HG02588 (cell line): ENCODE results near the gene TAS2R3.

Source experiments
- ATAC-seq: cut with Tn5 transposase; IDR thresholded peaks from one replicate; pipeline ENCODE4 v1.9.1; 2021; ENCODE audit warnings: mild to moderate bottlenecking, moderate library complexity; ENCODE audit not compliant: unreplicated experiment

TAS2R3 gene

DNA sequence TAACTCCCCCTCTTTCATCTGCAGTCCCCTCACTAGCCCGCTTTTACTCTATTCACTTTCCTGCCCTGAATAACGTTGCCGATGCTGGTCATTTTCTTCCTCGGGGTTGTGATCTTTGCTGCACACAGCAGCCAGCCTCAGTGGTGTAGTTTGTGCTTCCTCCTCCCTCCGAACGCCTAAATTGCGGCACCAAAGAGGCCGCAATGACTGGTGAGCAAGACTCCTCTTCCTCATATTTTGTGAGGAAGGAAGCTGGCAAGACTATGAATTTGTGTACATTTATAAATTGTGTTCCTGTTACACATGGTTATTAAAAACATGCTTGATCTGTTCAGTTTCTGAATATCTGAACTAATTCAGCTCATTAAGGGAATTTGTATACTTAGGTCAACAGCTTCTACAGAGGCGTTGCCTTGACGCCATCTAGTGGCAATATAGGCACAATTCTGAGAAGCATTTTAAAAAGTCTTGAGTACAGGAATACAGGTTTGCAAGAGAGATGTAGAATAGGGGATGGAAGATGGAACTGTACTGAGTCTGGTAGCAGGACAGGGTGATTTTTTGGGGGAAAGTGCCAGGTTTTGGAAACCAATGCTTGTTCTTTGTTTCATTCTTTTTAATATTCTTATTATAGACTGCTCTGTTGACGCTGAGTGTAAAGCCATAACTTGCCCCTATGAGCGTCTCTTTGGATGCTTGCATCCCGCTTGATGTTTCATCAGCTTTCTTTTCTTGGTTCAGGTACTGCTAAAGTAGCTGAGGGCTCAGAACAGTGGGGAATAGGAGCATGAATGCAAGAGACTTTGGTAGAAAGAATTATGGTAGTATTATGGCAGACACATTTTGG lies 22.0 kb downstream of the TAS2R3 start:
- no peak for ATAC-seq

DNA sequence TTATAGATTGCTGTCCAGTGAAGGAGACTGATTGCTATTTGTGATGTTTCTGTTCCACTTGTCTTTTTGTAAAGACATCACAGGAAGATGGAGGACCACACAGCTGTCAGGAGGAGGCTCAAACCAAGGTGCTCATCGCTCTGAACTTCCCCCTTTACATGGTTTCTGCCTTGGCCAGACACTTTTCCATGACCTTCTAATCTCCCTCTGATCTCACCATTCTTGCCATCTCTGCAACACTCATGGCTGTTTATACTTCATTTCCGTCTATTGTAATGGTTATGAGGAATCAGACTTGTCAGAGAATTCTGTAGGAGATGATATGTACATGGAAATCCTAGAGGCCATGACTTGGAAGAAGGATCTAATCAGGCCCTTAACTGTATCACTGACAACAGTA lies 24.4 kb downstream of the TAS2R3 start:
- no peak for ATAC-seq

DNA sequence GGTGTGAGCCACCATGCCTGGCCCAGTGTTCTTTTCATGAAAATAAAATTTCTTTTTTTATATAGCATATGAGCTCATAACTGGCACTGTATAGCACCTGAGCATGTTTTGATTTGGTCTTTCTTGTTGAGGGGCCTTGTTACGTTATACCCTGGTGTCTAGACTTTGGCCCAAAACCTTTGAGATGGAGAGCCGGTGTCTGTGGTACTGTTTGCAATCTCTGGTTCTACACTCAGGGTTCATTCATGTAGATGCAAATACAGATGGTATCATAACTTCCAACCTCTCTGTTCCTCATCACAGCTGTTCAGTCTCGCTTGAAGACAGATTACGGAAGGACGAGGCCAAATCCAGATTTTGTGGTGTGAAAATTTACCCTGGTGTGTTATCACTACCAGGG lies 26.0 kb downstream of the TAS2R3 start, which contains the start of gene TAS2R5:
TSS of gene TAS2R5 (plus strand) at position 301 of the 400 bp plus-strand sequence. CDS start 145 bp downstream, outside the sequence.
- no peak for ATAC-seq

DNA sequence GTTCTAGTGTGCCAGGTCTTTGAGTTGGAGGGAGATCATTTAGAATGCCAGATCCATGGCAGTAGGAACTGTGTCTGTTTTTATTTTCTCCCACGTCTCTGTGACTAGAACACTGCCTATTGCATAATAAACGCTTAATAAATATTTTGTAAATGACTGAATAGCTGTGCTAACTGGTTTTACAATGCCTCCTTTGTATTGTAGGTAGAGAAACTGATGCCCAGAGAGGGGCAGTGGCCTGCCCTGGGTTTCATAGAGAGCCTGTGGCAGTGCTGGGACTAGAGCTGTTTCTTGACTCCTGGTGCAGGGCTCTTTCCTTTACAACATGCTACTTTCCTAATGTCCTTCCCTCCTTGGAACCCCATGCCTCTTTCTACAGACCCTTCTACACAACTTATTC lies 28.6 kb downstream of the TAS2R3 start:
- ATAC-seq, result no peak
